K562 (cell line): ENCODE measurements around the gene IPO13. TPM values are rescaled to one million over a fixed set of nuclear protein-coding genes. Genes with fewer than 3 reads are reported as not detected.

Experiments
- ATF4 ChIP-seq: fragments of 450-650 bp; formaldehyde crosslinking; IDR thresholded peaks from 2 replicates; pipeline ENCODE4 v1.4.0; 2022; ENCODE audit warnings: mild to moderate bottlenecking, moderate library complexity
- C11orf30 ChIP-seq: fragments of 450-650 bp; IDR thresholded peaks from 2 replicates; pipeline ENCODE4 v1.6.1; 2016; ENCODE audit warnings: low read depth, mild to moderate bottlenecking
- CHD4 ChIP-seq: fragments of 200-600 bp; sonication (generic); IDR thresholded peaks from 3 replicates; pipeline ENCODE4 v1.6.1; 2012; ENCODE audit warnings: low read depth, mild to moderate bottlenecking, mixed read lengths, low read length, inconsistent platforms; ENCODE audit not compliant: insufficient read depth, insufficient replicate concordance, poor library complexity, severe bottlenecking
- ERF ChIP-seq: fragments of 450-650 bp; formaldehyde crosslinking; IDR thresholded peaks from 2 replicates; pipeline ENCODE4 v1.4.0; 2020; ENCODE audit warnings: mild to moderate bottlenecking, mixed read lengths
- ETS1 ChIP-seq: conservative IDR thresholded peaks from 2 replicates; pipeline ENCODE4 v1.6.1; 2011; ENCODE audit warnings: low read depth, mild to moderate bottlenecking, low read length; ENCODE audit not compliant: control insufficient read depth
- FOSL1 ChIP-seq: fragments of 200-800 bp; sonication (Bioruptor generic); conservative IDR thresholded peaks from 2 replicates; pipeline ENCODE4 v1.6.1; 2016; ENCODE audit warnings: missing genetic modification characterization, missing compliant biosample characterization
- FOXA3 ChIP-seq, 2 experiments: fragments of 450-650 bp in 1 of 2; sonication (generic) in 1 of 2; formaldehyde crosslinking; IDR thresholded peaks in 1 of 2; conservative IDR thresholded peaks in 1 of 2; 2 replicates each; pipeline versions ENCODE4 v1.4.0 to v1.8.0; 2020 to 2022; ENCODE audit warnings: mild to moderate bottlenecking in 2 of 2, missing genetic modification reagents in 1 of 2
- MTA3 ChIP-seq: fragments of 450-650 bp; formaldehyde crosslinking; IDR thresholded peaks from 2 replicates; pipeline ENCODE4 v1.6.1; 2017; ENCODE audit warnings: mild to moderate bottlenecking, borderline replicate concordance
- ZBTB40 ChIP-seq, 2 experiments: fragments of 450-650 bp in 1 of 2; sonication (generic) in 1 of 2; formaldehyde crosslinking in 1 of 2; IDR thresholded peaks; 2 replicates each; pipeline versions ENCODE4 v1.7.1 to v1.9.0; 2016 to 2022; ENCODE audit warnings: inconsistent platforms in 1 of 2, mild to moderate bottlenecking in 1 of 2, missing genetic modification reagents in 1 of 2
- ZC3H11A ChIP-seq: IDR thresholded peaks from 2 replicates; pipeline ENCODE4 v1.6.1; 2012; ENCODE audit warnings: low read depth, low read length, improper control_type of control experiment
- ZNF740 ChIP-seq, 3 experiments: fragments of 200-800 bp in 1 of 3; sonication (Bioruptor generic) in 1 of 3; sonication (generic) in 1 of 3; formaldehyde crosslinking in 1 of 3; IDR thresholded peaks; 2 replicates each; pipeline versions ENCODE4 v1.6.1 to v1.8.0; 2016 to 2022; ENCODE audit warnings: mild to moderate bottlenecking in 2 of 3, missing compliant biosample characterization in 2 of 3, missing genetic modification characterization in 2 of 3, missing genetic modification reagents in 1 of 3
- polyA plus RNA-seq, 8 experiments: library from polyadenylated mRNA; depleted of rRNA in 4 of 8; stranded (reverse) in 5 of 8; unstranded in 3 of 8; fragments of >200 nt; fragmentation: Nextera tagmentation in 2 of 8; fragmentation: Illumina TruSeq in 1 of 8; extraction: Ambion mirVana in 2 of 8; extraction: Trizol in 1 of 8; gene quantifications; 2 replicates each; pipeline versions ENCODE4 v1.2.1 to v1.2.3, GENCODE V29; 2011 to 2014; ENCODE audit warnings: inconsistent platforms in 1 of 8, missing spikeins in 1 of 8
- total RNA-seq, 7 experiments: library from RNA; depleted of rRNA in 6 of 7; stranded (reverse); fragments of >200 nt in 6 of 7; fragmentation: Illumina TruSeq in 2 of 7; extraction: Trizol in 2 of 7; gene quantifications; 2 replicates each; pipeline versions ENCODE4 v1.2.1 to v1.2.3, GENCODE V29; 2011 to 2021; ENCODE audit warnings: low replicate concordance in 1 of 7

The IPO13 gene
- total and polyA plus RNA-seq, 9 of the 15 experiments (the other 6 are each of a cell fraction or from before 2014, with no cell fraction given) = 7.0 to 30.8 (median 16.2) TPM

- TF ChIP-seq ZBTB40 (IDR thresholded peaks at IDR 0.05) (no peak), ZBTB40 (CRISPR knock-in tag; IDR thresholded peaks at IDR 0.05) (0 out of 2 replicates have a peak, but pooled peaks have one; percentile 19), MTA3 (peak; percentile 20; the same call in 1 of the 2 replicates), ATF4 (CRISPR knock-in tag) (no peak), ZNF740 (CRISPR knock-in tag; IDR thresholded peaks at IDR 0.05) (peak; percentile 8; the same call in 1 of the 2 replicates), ZNF740 (tag; IDR thresholded peaks at IDR 0.05) (no peak; a peak in 1 of 4 replicates), CHD4 (no peak), ERF (CRISPR knock-in tag) (peak; percentile 17; the same call in 1 of the 2 replicates), FOSL1 (no peak), ZC3H11A (no peak), C11orf30 (no peak), FOXA3 (CRISPR knock-in tag; conservative IDR thresholded peaks at IDR 0.05 in 1 of 2, IDR thresholded peaks at IDR 0.05 in 1 of 2) (peak; percentile 86 to 95), ETS1 (no peak)
Observed at GRCh38 chr1:43975249-43975961, 28.7 kb downstream of the IPO13 start (continued).
